Activated naive CD4-positive, alpha-beta T cell treated with anti-CD3 and anti-CD28 coated beads, Interleukin-2, amount 10 ng/mL, durations not matched to agents 7 days and 5 days (primary cell): ENCODE results near the gene RNF157.
A peak's percentile ranks its signal among the peaks of the same experiment; 100 is the strongest.

Experiments
- CTCF ChIA-PET: fragments of 350-600 bp; sonication (Branson Sonifier 250); formaldehyde crosslinking; loops from one replicate; lab custom pipeline; 2021; ENCODE audit warnings: antibody characterized with exemption; lab: Charles Lee
- DNase-seq: peaks from one replicate; pipeline ENCODE4 v3.0.0-alpha.2; 2020
- H3K27ac Mint-ChIP-seq: one replicate; pipeline ENCODE4 v1.8.0; 2021; ENCODE audit warnings: mild to moderate bottlenecking, moderate library complexity, mixed read lengths
- H3K27me3 Mint-ChIP-seq: one replicate; pipeline ENCODE4 v1.8.0; 2021; ENCODE audit warnings: mild to moderate bottlenecking, mixed read lengths
- H3K36me3 Mint-ChIP-seq: one replicate; pipeline ENCODE4 v1.8.0; 2021; ENCODE audit warnings: mixed read lengths
- H3K4me1 Mint-ChIP-seq: one replicate; pipeline ENCODE4 v1.8.0; 2021; ENCODE audit warnings: mixed read lengths
- H3K4me3 Mint-ChIP-seq: one replicate; pipeline ENCODE4 v1.8.0; 2021; ENCODE audit warnings: mild to moderate bottlenecking, moderate library complexity, mixed read lengths
- H3K9me3 Mint-ChIP-seq: one replicate; pipeline ENCODE4 v1.8.0; 2021; ENCODE audit warnings: mixed read lengths

Gene RNF157

GRCh38 chr17:76134911-76135809 lies 105.1 kb downstream of the RNF157 start:
- H3K27ac Mint-ChIP-seq, result peak overlapping the region; percentile 68
- CTCF ChIA-PET, result interaction anchor here (0.8 to 2.1 kb wide), 5 partner anchors 9 to 144 kb away, joined by 3 to 7 read pairs (median 4); no protein-coding TSS in a partner anchor
- no peak overlapping the region for H3K4me3 Mint-ChIP-seq
- no peaks in the 10 kb centered on the region for H3K9me3 Mint-ChIP-seq
- H3K4me1 Mint-ChIP-seq, result peaks cover 32% of the 10 kb centered on the region
- H3K27me3 Mint-ChIP-seq, result peaks cover 38% of the 10 kb centered on the region
- peak; percentile 23 for DNase-seq
- no peaks in the 10 kb centered on the region for H3K36me3 Mint-ChIP-seq

- peaks cover 16% of the 10 kb centered on the region for H3K27me3 Mint-ChIP-seq
- no peak overlapping the region for H3K27ac Mint-ChIP-seq
- no peak for DNase-seq
- H3K36me3 Mint-ChIP-seq, result no peaks in the 10 kb centered on the region
- H3K4me3 Mint-ChIP-seq, result no peak overlapping the region
- peaks cover 42% of the 10 kb centered on the region for H3K4me1 Mint-ChIP-seq
- CTCF ChIA-PET, result interaction anchor here (0.9 to 1.9 kb wide), 4 partner anchors 9 to 147 kb away, joined by 3 to 5 read pairs (median 4); no protein-coding TSS in a partner anchor
- H3K9me3 Mint-ChIP-seq, result no peaks in the 10 kb centered on the region
Measured at GRCh38 chr17:76132574-76133338, 107.5 kb downstream of the RNF157 start.

- H3K36me3 Mint-ChIP-seq, result no peaks in the 10 kb centered on the region
- H3K9me3 Mint-ChIP-seq, result no peaks in the 10 kb centered on the region
- H3K4me3 Mint-ChIP-seq, result no peak overlapping the region
- H3K27ac Mint-ChIP-seq, result no peak overlapping the region
- peaks cover 48% of the 10 kb centered on the region for H3K4me1 Mint-ChIP-seq
- no peak for DNase-seq
- H3K27me3 Mint-ChIP-seq, result peaks cover 15% of the 10 kb centered on the region
- CTCF ChIA-PET, result interaction anchor here (1.3 to 3.0 kb wide), 2 partner anchors 10 to 147 kb away, joined by 3 to 11 read pairs; no protein-coding TSS in a partner anchor
Measured at GRCh38 chr17:76131692-76132573, 108.4 kb downstream of the RNF157 start.

GRCh38 chr17:76131051-76131691 lies 109.1 kb downstream of the RNF157 start:
- no peaks in the 10 kb centered on the region for H3K36me3 Mint-ChIP-seq
- peaks cover 53% of the 10 kb centered on the region for H3K4me1 Mint-ChIP-seq
- DNase-seq, result no peak
- no peaks in the 10 kb centered on the region for H3K9me3 Mint-ChIP-seq
- peaks cover 9% of the 10 kb centered on the region for H3K27me3 Mint-ChIP-seq
- CTCF ChIA-PET, result interaction anchor here (3.0 kb wide), 1 partner anchor 148 kb away, joined by 11 read pairs; no protein-coding TSS in a partner anchor
- no peak overlapping the region for H3K4me3 Mint-ChIP-seq
- H3K27ac Mint-ChIP-seq, result no peak overlapping the region

GRCh38 chr17:76130473-76130872 lies 109.8 kb downstream of the RNF157 start:
- H3K4me3 Mint-ChIP-seq, result no peak overlapping the region
- H3K27me3 Mint-ChIP-seq, result peaks cover 9% of the 10 kb centered on the region
- H3K9me3 Mint-ChIP-seq, result no peaks in the 10 kb centered on the region
- CTCF ChIA-PET, result interaction anchor here (3.0 kb wide), 1 partner anchor 149 kb away, joined by 11 read pairs; no protein-coding TSS in a partner anchor
- H3K4me1 Mint-ChIP-seq, result peaks cover 56% of the 10 kb centered on the region
- H3K36me3 Mint-ChIP-seq, result no peaks in the 10 kb centered on the region
- H3K27ac Mint-ChIP-seq, result no peak overlapping the region
- DNase-seq, result no peak

GRCh38 chr17:76125922-76126321 lies 114.4 kb downstream of the RNF157 start:
- Mint-ChIP-seq H3K27me3 (peaks cover 5% of the 10 kb centered on the region), H3K9me3 (no peaks in the 10 kb centered on the region), H3K4me1 (peaks cover 66% of the 10 kb centered on the region), H3K36me3 (no peaks in the 10 kb centered on the region), H3K27ac (peak overlapping the region; percentile 91), H3K4me3 (no peak overlapping the region)
- no peak for DNase-seq
- CTCF ChIA-PET, result interaction anchor here (0.7 to 11.0 kb wide), 13 partner anchors 10 to 492 kb away, joined by 3 to 215 read pairs (median 4); no protein-coding TSS in a partner anchor

GRCh38 chr17:76125391-76125675 lies 115.0 kb downstream of the RNF157 start:
- H3K9me3 Mint-ChIP-seq, result no peaks in the 10 kb centered on the region
- CTCF ChIA-PET, result interaction anchor here (1.3 to 11.0 kb wide), 6 partner anchors 20 to 155 kb away, joined by 3 to 215 read pairs (median 8); no protein-coding TSS in a partner anchor
- no peaks in the 10 kb centered on the region for H3K36me3 Mint-ChIP-seq
- no peak overlapping the region for H3K4me3 Mint-ChIP-seq
- H3K27ac Mint-ChIP-seq, result no peak overlapping the region
- peaks cover 65% of the 10 kb centered on the region for H3K4me1 Mint-ChIP-seq
- H3K27me3 Mint-ChIP-seq, result no peaks in the 10 kb centered on the region
- no peak for DNase-seq

GRCh38 chr17:76124582-76125390 lies 115.5 kb downstream of the RNF157 start:
- no peaks in the 10 kb centered on the region for H3K27me3 Mint-ChIP-seq
- H3K9me3 Mint-ChIP-seq, result no peaks in the 10 kb centered on the region
- H3K27ac Mint-ChIP-seq, result no peak overlapping the region
- H3K4me3 Mint-ChIP-seq, result no peak overlapping the region
- DNase-seq, result no peak
- H3K4me1 Mint-ChIP-seq, result peaks cover 61% of the 10 kb centered on the region
- CTCF ChIA-PET, result interaction anchor here (0.7 to 11.0 kb wide), 9 partner anchors 8 to 156 kb away, joined by 3 to 215 read pairs (median 5); no protein-coding TSS in a partner anchor
- H3K36me3 Mint-ChIP-seq, result no peaks in the 10 kb centered on the region

- Mint-ChIP-seq H3K27me3 (peaks cover 5% of the 10 kb centered on the region), H3K4me1 (peaks cover 56% of the 10 kb centered on the region), H3K36me3 (no peaks in the 10 kb centered on the region), H3K9me3 (no peaks in the 10 kb centered on the region), H3K4me3 (no peak overlapping the region), H3K27ac (peak overlapping the region; percentile 75)
- CTCF ChIA-PET, result interaction anchor here (0.7 to 11.0 kb wide), 13 partner anchors 9 to 157 kb away, joined by 3 to 215 read pairs (median 3); no protein-coding TSS in a partner anchor
- DNase-seq, result no peak
Measured at GRCh38 chr17:76123749-76124581, 116.3 kb downstream of the RNF157 start.

GRCh38 chr17:76123191-76123499 lies 117.1 kb downstream of the RNF157 start:
- peaks cover 5% of the 10 kb centered on the region for H3K27me3 Mint-ChIP-seq
- H3K9me3 Mint-ChIP-seq, result no peaks in the 10 kb centered on the region
- peaks cover 50% of the 10 kb centered on the region for H3K4me1 Mint-ChIP-seq
- DNase-seq, result no peak
- CTCF ChIA-PET, result interaction anchor here (0.8 to 11.0 kb wide), 12 partner anchors 12 to 157 kb away, joined by 3 to 215 read pairs (median 4); no protein-coding TSS in a partner anchor
- H3K4me3 Mint-ChIP-seq, result no peak overlapping the region
- no peaks in the 10 kb centered on the region for H3K36me3 Mint-ChIP-seq
- H3K27ac Mint-ChIP-seq, result peak overlapping the region; percentile 82

GRCh38 chr17:76122431-76123190 lies 117.7 kb downstream of the RNF157 start:
- Mint-ChIP-seq H3K4me1 (peaks cover 49% of the 10 kb centered on the region), H3K9me3 (no peaks in the 10 kb centered on the region), H3K27me3 (peaks cover 5% of the 10 kb centered on the region), H3K27ac (peak overlapping the region; percentile 82), H3K4me3 (no peak overlapping the region), H3K36me3 (no peaks in the 10 kb centered on the region)
- no peak for DNase-seq
- CTCF ChIA-PET, result interaction anchor here (0.5 to 11.0 kb wide), 12 partner anchors 10 to 158 kb away, joined by 3 to 215 read pairs (median 4); no protein-coding TSS in a partner anchor
